Neuron (in vitro differentiated cells): ENCODE results near the gene CT45A7.
"Not testable (repeated sequence)": the region's sequence is repeated elsewhere in the genome, so short reads cannot be mapped to it uniquely, and the experiment has no call there.

Experiments
- H2AFZ ChIP-seq: one replicate; pipeline ENCODE4 v1.6.1; 2013; ENCODE audit warnings: low read depth, mild to moderate bottlenecking, inconsistent platforms, low read length, moderate library complexity
- H3K27me3 ChIP-seq: one replicate; pipeline ENCODE4 v1.6.1; 2013; ENCODE audit warnings: low read length; ENCODE audit not compliant: insufficient read depth
- H3K36me3 ChIP-seq: one replicate; pipeline ENCODE4 v1.6.1; 2013; ENCODE audit warnings: low read length; ENCODE audit not compliant: insufficient read depth
- H3K4me1 ChIP-seq: one replicate; pipeline ENCODE4 v1.6.1; 2013; ENCODE audit warnings: low read length; ENCODE audit not compliant: insufficient read depth
- H3K4me3 ChIP-seq: 2 replicates; pipeline ENCODE4 v1.5.1; 2013; ENCODE audit warnings: mild to moderate bottlenecking, low read length, moderate library complexity
- H3K9me3 ChIP-seq: one replicate; pipeline ENCODE4 v1.6.1; 2013; ENCODE audit warnings: low read length

The CT45A7 gene, protein sequence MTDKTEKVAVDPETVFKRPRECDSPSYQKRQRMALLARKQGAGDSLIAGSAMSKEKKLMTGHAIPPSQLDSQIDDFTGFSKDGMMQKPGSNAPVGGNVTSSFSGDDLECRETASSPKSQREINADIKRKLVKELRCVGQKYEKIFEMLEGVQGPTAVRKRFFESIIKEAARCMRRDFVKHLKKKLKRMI

DNA sequence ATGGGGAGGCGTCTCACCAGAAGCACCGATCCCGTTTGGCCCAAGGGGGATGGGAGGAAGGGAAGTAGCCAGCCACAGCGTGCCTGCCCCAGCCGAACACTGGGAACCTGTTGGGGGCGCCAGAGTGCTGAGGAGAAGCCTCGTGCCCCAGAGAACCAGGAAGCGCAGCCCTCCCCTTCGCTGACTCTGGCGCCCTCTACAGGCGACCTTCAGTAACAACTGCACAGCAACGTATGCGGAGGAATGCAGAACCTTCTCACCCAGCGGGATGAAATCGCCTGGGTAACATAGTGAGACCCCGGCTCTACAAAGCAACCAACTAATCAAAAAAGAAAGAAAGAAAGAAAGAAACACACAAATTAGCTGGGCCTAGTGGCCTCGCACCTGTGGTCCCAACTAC lies at the start of gene CT45A7:
Gene CT45A7 (minus strand): TSS at position 101 of the 400 bp plus-strand sequence. CDS start 3,747 bp downstream, outside the sequence.
- not testable (repeated sequence) for H2AFZ ChIP-seq, H3K4me1 ChIP-seq, H3K4me3 ChIP-seq, H3K27me3 ChIP-seq, H3K9me3 ChIP-seq, H3K36me3 ChIP-seq

DNA sequence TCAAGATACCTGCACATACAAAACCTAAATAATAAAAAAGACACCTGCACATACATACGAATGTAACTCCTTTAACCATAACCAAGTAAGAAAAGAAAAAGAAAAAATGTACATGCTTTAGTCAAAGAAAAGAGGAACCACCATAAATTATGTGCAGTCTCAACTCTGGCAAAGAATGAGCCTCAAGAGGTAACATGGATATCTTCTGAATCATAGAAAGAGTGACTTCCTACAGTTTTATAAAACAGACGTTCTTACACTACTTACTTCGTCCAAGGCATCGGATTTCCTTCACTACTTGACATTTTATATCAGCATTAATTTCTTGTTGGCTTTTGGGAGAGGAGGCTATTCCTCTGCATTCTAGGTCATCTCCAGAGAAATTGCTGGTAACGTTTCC lies 45.7 kb upstream of the CT45A7 start:
- not testable (repeated sequence) for H2AFZ ChIP-seq, H3K27me3 ChIP-seq, H3K9me3 ChIP-seq, H3K36me3 ChIP-seq, H3K4me1 ChIP-seq, H3K4me3 ChIP-seq

DNA sequence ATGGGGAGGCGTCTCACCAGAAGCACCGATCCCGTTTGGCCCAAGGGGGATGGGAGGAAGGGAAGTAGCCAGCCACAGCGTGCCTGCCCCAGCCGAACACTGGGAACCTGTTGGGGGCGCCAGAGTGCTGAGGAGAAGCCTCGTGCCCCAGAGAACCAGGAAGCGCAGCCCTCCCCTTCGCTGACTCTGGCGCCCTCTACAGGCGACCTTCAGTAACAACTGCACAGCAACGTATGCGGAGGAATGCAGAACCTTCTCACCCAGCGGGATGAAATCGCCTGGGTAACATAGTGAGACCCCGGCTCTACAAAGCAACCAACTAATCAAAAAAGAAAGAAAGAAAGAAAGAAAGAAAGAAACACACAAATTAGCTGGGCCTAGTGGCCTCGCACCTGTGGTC lies 34.6 kb upstream of the CT45A7 start, which contains the start of gene CT45A9:
Gene CT45A9 (minus strand): TSS at position 101 of the 400 bp plus-strand sequence. CDS start 3,751 bp downstream, outside the sequence.
- not testable (repeated sequence) for H3K36me3 ChIP-seq, H2AFZ ChIP-seq, H3K4me1 ChIP-seq, H3K4me3 ChIP-seq, H3K9me3 ChIP-seq, H3K27me3 ChIP-seq

DNA sequence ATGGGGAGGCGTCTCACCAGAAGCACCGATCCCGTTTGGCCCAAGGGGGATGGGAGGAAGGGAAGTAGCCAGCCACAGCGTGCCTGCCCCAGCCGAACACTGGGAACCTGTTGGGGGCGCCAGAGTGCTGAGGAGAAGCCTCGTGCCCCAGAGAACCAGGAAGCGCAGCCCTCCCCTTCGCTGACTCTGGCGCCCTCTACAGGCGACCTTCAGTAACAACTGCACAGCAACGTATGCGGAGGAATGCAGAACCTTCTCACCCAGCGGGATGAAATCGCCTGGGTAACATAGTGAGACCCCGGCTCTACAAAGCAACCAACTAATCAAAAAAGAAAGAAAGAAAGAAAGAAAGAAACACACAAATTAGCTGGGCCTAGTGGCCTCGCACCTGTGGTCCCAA lies 17.4 kb upstream of the CT45A7 start, which contains the start of gene CT45A8:
Gene CT45A8 (minus strand): TSS at position 101 of the 400 bp plus-strand sequence. CDS start 3,755 bp downstream, outside the sequence.
- not testable (repeated sequence) for H3K27me3 ChIP-seq, H3K36me3 ChIP-seq, H3K4me3 ChIP-seq, H3K9me3 ChIP-seq, H2AFZ ChIP-seq, H3K4me1 ChIP-seq

DNA sequence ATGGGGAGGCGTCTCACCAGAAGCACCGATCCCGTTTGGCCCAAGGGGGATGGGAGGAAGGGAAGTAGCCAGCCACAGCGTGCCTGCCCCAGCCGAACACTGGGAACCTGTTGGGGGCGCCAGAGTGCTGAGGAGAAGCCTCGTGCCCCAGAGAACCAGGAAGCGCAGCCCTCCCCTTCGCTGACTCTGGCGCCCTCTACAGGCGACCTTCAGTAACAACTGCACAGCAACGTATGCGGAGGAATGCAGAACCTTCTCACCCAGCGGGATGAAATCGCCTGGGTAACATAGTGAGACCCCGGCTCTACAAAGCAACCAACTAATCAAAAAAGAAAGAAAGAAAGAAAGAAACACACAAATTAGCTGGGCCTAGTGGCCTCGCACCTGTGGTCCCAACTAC lies 17.2 kb downstream of the CT45A7 start, which contains the start of gene CT45A2:
Gene CT45A2 (minus strand): TSS at position 101 of the 400 bp plus-strand sequence. CDS start 3,747 bp downstream, outside the sequence.
- not testable (repeated sequence) for H3K4me1 ChIP-seq, H3K36me3 ChIP-seq, H3K9me3 ChIP-seq, H3K27me3 ChIP-seq, H2AFZ ChIP-seq, H3K4me3 ChIP-seq

DNA sequence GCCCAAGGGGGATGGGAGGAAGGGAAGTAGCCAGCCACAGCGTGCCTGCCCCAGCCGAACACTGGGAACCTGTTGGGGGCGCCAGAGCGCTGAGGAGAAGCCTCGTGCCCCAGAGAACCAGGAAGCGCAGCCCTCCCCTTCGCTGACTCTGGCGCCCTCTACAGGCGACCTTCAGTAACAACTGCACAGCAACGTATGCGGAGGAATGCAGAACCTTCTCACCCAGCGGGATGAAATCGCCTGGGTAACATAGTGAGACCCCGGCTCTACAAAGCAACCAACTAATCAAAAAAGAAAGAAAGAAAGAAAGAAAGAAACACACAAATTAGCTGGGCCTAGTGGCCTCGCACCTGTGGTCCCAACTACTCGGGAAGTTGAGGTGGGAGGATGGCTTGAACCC lies 34.4 kb downstream of the CT45A7 start, which contains the start of gene CT45A6:
Gene CT45A6 (minus strand): TSS at position 101 of the 400 bp plus-strand sequence. CDS start 3,794 bp downstream, outside the sequence.
- H3K9me3 ChIP-seq, H3K4me3 ChIP-seq, H2AFZ ChIP-seq, H3K4me1 ChIP-seq, H3K36me3 ChIP-seq, H3K27me3 ChIP-seq: not testable (repeated sequence)

DNA sequence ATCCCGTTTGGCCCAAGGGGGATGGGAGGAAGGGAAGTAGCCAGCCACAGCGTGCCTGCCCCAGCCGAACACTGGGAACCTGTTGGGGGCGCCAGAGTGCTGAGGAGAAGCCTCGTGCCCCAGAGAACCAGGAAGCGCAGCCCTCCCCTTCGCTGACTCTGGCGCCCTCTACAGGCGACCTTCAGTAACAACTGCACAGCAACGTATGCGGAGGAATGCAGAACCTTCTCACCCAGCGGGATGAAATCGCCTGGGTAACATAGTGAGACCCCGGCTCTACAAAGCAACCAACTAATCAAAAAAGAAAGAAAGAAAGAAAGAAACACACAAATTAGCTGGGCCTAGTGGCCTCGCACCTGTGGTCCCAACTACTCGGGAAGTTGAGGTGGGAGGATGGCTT lies 51.7 kb downstream of the CT45A7 start, which contains the start of gene CT45A5:
Gene CT45A5 (minus strand): TSS at position 101 of the 400 bp plus-strand sequence. CDS start 3,774 bp downstream, outside the sequence.
- H3K4me1 ChIP-seq, H3K36me3 ChIP-seq, H3K9me3 ChIP-seq, H3K4me3 ChIP-seq, H2AFZ ChIP-seq, H3K27me3 ChIP-seq: not testable (repeated sequence)
